NOMO-1 (cell line): Measurements from ENCODE around the gene ZNF784.
A peak's percentile ranks its signal among the peaks of the same experiment; 100 is the strongest.

Experiments
- DNase-seq, 2 experiments: peaks; one replicate each; lab custom pipeline; 2025; ENCODE audit not compliant: unreplicated experiment in 2 of 2; lab: John Stamatoyannopoulos, UW

ZNF784 gene

DNA sequence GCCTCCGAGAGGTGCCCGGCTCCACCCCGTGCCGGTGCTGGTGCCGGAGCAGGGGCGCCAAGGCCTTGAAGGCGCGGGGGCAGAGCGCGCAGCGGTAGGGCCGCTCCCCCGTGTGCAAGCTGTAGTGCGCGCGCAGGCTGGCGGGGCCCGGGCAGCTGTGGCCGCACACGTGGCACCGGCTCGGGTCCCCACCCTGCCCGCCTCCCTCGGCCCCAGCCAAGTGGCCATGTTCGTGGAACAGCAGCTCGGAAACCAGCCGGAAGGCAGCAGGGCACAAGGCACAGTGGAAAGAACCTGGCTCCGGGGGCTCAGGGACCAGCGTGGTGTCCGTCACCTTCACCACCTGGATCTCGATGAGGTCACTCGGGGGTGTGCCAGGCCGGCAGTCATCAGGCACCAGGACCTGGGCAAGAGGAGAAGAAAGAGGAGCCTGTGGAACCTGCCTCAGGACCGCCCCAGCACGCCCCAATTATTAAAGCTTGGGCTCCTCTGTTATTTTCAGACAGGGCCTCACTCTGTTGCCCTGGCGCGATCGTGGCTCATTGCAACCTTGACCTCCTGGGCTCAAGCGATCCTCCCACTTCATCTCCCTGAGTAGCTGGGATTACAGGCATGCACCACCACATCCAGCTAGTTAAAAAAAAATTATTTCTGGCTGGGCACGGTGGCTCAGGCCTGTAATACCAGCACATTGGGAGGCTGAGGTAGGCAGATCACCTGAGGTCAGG, 2.0 kb downstream of the ZNF784 start:
- no peak for DNase-seq

DNA sequence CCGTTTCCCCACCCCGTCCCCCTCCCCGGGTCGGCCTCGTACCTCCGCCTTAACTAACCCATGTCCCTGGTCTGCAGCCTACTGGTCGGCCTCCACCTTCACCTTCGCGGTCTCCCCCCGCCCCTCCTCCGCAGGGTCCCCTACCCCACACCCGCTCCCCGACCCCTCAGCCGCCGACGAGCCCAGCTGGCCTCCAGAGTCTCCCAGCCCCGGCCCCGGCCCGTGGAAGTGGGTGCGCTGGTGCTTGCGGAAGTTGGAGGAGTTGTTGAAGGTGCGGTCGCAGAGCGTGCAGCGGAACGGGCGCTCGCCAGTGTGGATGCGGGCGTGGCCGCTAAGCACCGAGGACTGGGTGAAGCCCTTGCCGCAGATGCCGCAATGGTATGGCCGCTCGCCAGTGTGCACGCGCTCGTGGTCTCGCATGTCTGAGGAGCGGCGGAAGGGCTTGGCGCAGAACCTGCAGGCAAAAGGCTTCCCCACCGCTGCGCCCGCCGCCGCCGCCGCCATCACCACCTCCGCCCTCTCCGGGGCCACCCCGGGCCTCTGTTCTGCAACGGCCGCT, 2.6 kb downstream of the ZNF784 start:
- no peak for DNase-seq

DNA sequence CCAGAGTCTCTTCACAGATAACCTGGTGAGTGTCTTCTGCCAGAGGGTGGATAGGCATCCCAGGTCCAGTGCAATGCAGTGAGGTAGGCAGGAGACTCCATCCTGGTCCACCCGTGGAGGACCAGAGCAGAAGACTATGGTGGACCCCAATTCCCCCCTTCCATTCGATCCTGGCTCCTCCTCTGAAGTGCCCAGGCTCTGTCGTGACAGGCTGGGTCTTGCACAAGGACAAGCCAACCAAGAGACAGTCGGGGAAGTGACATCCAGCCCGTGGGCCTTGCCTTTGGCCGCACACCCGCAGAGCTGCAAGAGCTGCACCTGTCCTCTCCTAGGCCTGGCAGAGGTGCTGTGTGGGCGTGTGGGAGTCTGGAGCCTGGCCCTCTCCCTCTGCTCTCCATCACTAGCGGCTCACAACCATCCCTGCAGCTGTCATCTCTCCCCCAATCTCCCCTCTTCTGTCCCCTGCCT, 3.1 kb downstream of the ZNF784 start:
- no peak for DNase-seq

DNA sequence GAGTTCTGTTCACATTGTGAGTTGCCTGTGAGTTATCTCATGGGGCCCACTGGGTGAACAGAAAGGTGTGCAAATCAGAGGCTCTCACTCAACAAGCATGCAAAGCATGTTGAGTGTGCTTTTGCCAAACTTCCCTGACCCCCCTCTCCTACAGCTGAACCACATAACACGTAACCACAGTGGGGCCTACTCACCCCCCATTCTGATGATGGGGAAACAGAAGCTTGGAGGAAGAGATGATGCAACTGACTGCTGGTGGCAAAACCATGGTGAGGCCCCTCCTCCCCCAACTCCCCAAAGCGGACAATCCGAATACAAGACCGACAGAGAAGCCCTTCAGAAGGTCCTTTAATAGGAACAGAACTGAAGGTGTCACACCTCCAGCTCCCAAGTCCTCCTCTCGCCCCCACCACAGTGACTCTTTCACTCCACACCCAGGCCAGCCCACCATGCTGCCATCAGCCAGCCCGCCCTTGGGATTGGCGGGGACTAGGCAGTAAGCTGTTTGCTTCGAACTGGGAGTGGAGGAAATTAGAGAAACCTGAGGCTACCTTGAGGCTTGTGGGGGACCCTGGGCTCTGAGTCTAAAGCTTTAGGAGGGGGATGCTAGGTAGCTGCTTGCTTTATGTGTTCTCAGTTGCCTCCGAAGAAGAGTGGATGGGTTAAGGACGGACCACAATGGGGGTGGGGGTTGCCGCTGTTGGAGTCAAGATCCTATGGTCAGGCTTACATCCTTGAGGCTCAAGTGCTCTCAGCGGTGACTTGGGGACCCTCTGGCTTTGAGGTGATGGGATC, 3.8 kb downstream of the ZNF784 start:
- peak; percentile 88 to 92 for DNase-seq

DNA sequence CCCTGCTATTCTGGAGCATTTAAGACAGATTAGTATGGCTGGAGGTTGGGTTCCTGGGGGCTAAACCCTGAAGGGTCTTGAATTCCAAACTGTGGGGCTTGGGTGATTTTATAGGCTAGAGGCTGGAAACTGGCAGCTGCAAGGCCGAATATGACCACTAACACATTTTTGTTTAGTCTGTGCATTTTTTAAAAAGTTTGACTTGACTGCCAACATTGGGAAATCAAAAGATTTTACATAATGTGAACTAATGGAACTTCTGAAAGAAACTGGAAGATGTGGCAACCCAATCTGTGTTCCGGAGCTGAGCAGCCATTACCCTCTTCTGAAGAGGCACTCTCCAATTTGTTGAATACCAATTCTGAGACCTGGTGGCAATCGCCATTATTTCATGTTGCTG, 5.1 kb downstream of the ZNF784 start:
- peak in 1 of 2 experiments; percentile 27 for DNase-seq

DNA sequence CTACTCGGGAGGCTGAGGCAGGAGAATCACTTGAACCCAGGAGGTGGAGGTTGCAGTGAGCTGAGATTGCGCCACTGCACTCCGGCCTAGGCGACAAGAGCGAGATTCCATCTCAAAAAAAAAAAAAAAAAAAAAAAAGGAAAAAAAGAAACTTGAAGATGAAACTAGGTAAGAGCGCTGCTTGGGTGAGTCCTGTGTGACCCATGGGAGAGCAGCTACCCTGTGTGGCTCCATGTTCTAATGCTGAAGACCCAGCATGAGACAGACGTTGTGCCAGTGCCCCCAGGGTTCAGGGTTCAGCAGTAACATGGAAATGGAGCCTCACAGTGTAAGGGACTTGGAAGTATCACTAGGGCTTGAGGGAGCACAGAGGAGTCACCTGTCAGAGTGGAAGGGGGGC, 5.9 kb downstream of the ZNF784 start:
- no peak for DNase-seq

DNA sequence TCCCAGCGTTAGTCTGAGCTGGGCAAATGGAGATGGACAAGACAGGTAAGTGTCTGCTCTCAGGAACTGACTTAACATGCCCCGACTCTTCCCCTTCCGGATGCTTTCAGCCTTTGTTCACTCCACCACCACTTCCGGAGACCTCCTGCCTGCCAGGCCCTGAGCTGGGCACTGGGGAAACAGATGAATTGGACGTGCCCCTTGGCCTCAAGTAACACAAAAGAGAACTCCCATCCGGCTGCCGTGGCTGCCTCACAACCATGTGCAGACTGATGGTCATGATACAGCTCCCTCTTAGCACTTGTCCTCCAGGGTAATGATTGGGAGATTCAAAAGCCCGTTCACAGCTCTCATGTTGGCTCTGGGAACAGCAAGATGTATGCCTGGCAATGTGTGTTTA, 6.9 kb downstream of the ZNF784 start:
- DNase-seq, result no peak

DNA sequence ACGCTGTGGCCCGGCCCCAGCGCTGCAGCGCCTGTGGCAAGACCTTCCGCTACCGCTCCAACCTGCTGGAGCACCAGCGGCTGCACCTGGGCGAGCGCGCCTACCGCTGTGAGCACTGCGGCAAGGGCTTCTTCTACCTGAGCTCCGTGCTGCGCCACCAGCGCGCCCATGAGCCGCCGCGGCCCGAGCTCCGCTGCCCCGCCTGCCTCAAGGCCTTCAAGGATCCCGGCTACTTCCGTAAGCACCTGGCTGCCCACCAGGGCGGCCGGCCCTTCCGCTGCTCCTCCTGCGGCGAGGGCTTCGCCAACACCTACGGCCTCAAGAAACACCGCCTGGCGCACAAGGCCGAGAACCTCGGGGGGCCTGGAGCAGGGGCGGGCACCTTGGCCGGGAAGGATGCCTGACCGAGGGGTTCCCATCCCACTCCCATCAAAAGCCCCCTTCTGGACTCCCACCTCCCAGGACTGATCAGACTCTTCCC, 7.9 kb downstream of the ZNF784 start:
- DNase-seq, result no peak

DNA sequence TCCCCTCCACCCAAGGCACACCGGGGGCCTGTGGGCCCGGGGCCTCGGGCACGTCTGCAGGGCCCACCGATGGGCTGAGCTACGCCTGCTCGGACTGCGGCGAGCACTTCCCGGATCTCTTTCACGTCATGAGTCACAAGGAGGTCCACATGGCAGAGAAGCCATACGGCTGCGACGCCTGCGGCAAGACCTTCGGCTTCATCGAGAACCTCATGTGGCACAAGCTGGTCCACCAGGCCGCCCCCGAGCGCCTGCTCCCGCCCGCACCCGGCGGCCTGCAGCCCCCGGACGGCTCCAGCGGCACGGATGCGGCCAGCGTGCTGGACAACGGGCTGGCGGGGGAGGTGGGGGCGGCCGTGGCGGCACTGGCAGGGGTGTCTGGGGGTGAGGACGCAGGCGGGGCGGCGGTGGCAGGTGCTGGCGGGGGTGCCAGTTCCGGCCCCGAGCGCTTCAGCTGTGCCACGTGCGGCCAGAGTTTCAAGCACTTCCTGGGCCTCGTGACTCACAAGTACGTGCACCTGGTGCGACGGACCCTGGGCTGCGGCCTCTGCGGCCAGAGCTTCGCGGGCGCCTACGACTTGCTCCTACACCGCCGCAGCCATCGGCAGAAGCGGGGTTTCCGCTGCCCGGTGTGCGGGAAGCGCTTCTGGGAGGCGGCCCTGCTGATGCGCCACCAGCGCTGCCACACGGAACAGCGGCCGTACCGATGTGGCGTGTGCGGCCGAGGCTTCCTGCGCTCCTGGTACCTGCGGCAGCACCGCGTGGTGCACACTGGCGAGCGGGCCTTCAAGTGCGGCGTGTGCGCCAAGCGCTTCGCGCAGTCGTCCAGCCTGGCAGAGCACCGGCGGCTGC, 8.6 kb downstream of the ZNF784 start:
- DNase-seq, result no peak

DNA sequence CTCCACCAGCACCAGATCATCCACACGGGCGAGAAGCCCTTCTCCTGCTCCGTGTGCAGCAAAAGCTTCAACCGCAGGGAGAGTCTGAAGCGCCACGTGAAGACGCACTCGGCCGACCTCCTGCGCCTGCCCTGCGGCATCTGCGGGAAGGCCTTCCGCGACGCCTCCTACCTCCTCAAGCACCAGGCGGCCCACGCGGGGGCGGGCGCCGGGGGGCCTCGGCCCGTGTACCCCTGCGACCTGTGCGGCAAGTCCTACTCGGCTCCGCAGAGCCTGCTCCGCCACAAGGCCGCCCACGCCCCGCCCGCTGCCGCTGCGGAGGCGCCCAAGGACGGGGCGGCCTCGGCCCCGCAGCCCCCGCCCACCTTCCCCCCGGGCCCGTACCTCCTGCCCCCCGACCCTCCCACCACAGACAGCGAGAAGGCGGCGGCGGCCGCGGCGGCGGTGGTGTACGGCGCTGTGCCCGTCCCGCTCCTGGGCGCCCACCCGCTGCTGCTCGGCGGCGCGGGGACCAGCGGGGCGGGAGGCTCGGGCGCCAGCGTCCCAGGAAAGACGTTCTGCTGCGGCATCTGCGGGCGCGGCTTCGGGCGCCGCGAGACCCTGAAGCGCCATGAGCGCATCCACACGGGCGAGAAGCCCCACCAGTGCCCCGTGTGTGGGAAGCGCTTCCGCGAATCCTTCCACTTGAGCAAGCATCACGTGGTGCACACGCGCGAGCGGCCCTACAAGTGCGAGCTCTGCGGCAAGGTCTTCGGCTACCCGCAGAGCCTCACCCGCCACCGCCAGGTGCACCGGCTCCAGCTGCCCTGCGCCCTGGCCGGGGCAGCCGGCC, 9.4 kb downstream of the ZNF784 start:
- no peak for DNase-seq

DNA sequence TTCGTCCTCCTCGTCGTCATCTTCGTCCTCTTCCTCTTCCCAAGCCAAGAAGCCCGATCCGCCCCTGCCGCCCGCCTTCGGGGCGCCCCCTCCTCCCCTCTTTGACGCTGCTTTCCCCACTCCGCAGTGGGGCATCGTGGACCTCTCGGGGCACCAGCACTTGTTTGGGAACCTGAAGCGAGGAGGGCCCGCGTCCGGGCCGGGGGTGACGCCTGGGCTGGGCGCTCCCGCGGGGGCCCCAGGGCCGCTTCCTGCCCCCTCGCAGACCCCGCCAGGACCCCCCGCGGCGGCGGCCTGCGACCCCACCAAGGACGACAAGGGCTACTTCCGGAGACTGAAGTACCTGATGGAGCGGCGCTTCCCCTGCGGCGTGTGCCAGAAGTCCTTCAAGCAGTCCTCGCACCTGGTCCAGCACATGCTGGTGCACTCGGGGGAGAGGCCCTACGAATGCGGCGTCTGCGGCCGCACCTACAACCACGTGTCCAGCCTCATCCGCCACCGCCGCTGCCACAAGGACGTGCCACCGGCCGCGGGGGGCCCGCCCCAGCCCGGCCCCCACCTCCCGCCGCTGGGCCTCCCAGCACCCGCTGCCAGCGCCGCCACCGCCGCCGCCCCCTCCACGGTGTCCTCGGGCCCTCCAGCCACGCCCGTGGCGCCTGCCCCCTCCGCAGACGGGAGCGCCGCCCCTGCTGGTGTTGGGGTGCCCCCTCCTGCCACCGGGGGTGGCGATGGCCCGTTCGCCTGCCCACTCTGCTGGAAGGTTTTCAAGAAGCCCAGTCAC, 10.2 kb downstream of the ZNF784 start:
- DNase-seq, result no peak

DNA sequence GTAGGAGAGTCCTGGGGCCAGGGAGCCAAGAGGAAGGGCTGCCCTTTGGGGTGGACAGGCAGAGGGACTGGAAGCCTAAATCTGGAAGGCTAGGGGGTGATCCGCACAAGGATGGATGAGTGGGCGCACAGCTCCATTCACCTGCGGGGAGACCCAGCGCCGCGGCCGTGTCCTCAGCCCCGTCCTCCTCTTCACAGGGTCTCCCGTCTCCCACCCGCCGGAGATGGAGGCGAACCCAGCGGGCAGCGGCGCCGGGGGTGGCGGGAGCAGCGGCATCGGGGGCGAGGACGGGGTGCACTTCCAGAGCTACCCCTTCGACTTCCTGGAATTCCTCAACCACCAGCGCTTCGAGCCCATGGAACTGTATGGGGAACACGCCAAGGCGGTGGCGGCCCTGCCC, 11.0 kb downstream of the ZNF784 start:
- no peak for DNase-seq

DNA sequence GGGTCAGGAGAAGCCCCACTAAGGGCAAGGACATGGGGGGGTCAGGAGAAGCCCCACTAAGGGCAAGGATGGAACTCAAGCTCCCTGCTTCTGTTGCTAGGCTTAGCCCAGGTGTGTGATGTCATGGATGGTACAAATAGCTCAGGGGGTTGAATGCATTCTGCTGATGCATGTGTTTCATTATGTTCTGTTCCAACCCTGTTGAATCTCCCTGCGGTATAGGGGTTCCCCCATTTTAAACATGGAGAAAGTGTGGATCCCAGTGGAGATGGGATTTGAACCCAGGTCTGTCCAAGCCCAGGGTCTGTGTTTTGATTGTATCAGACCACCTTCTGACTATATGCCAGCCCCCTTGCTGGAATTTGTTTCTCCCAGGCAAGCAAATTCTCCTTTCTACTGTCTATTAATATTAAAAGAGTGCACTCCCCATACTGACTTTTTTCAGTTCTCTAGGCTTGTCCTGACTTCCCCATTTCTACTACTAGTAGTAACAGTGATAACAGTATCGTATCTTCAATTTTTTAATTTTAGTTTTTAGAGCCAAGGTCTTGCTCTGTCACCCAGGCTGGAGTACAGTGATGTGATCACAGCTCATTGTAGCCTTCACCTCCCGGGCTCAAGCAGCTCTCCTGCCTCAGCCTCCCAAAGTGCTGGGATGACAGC, 12.3 kb downstream of the ZNF784 start:
- DNase-seq, result peak in 1 of 2 experiments; percentile 36

DNA sequence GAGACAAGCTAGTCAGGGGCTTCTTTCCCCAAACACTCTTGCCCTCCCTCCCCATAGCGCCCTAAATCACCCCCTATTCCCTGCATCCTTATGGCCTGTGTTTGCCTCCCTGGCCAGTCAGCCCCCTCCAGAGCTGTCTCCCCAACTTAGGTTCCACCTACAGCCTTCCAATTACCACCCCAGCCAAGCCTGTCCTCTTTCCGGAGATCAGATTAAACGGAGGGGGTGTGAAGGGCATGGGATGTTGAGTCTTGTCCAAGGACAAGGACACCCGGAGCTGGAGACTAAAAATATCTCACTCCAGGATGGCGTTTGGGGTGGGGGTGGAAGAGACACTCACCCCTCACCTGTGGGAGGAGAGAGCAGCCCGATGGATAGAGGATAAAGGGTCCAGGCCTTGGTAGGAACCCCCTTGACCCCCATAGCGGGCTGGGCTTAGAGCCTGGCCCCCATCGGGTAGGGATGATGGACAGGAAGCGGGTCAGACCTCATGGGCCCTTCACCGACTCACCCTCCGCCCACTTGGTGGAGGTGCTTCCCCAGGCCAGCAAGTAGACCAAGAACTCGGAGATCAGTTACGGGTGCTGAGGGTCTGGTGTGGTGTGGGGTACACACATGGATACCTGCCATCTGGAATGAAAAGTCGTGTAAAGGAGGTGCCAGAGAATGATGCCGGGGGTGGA, 12.9 kb downstream of the ZNF784 start:
- DNase-seq, result no peak

DNA sequence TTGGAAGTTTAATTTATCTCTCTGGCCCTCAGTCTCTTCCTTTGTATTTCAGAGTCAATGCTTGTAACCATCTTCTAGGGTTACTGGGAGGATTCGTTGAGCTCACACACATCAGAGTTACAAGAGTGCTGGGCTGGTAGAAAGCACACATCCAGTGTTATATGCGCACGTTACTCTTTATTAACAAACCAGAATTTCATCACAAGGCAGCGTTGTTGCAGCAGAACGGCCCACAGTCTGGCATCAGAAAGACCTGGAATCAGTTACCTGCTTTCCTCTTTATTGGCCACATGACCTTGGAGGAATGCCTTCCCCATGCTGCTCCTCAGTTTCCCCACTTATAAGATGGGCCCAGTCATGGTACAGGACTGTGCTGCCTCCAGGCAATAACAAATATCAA, 15.0 kb downstream of the ZNF784 start:
- no peak for DNase-seq

DNA sequence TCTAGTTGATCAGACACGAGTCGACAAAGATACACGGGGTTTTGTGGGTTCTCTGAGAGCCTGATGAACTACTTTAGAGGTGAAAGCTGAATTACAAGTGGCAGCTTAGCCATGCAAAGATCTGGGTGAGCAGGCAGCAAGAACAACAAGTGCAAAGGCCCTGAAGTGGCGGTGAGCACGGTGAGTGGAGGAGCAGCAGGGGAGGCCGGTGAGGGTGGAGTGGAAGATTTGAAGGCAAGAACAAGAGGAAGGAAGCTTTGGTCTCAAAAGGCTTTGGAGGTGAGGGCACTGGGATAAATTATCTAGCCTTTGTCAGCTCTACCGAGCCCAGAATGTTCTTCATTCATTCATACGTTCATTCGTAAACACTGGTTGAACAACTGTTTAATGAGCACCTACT, 17.5 kb downstream of the ZNF784 start:
- no peak for DNase-seq

DNA sequence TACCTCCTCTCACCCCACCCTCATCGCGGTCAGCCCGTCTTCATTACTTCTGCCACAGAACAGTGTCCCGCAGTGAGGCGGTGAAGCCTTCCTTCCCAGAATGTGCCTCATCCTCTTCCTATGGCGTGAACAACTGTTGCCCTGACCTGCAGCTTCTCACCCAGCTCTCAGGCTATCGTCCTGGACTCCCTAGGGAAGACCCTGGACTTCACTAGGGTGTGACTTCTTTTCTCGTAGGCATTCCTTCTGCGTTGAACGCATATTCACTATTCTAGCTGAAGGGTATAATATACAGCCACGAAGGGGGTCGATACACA, 17.9 kb downstream of the ZNF784 start:
- no peak for DNase-seq
